ENCODE results near the gene PRAME.

GRCh38 chr22:22593250-22593649, 34.2 kb upstream of the PRAME start:
- TF ChIP-seq POLR2A (IDR thresholded peaks at IDR 0.05) (no peak), CTCF (IDR thresholded peaks at IDR 0.05) (no peak), EP300 (IDR thresholded peaks at IDR 0.05) (no peak)
